HEK293 (cell line): Measurements from ENCODE around the gene TMCO1.

Experiments
- FEZF1 ChIP-seq: fragments of 450-650 bp; formaldehyde crosslinking; IDR thresholded peaks from 2 replicates; pipeline ENCODE4 v1.5.1; 2016; ENCODE audit warnings: missing biosample characterization, missing genetic modification characterization
- GLI4 ChIP-seq: fragments of 450-650 bp; formaldehyde crosslinking; IDR thresholded peaks from 2 replicates; pipeline ENCODE4 v1.5.1; 2016; ENCODE audit warnings: missing biosample characterization, missing genetic modification characterization
- GLIS1 ChIP-seq: fragments of 450-650 bp; formaldehyde crosslinking; IDR thresholded peaks from 2 replicates; pipeline ENCODE4 v1.5.1; 2016; ENCODE audit warnings: missing biosample characterization, missing genetic modification characterization
- HIC1 ChIP-seq: fragments of 450-650 bp; formaldehyde crosslinking; IDR thresholded peaks from 2 replicates; pipeline ENCODE4 v1.5.1; 2016; ENCODE audit warnings: missing biosample characterization, missing genetic modification characterization
- KLF9 ChIP-seq: fragments of 450-650 bp; formaldehyde crosslinking; IDR thresholded peaks from 2 replicates; pipeline ENCODE4 v1.5.1; 2016; ENCODE audit warnings: missing biosample characterization, missing genetic modification characterization, low read depth
- OSR2 ChIP-seq: fragments of 450-650 bp; formaldehyde crosslinking; IDR thresholded peaks from 2 replicates; pipeline ENCODE4 v1.5.1; 2016; ENCODE audit warnings: missing biosample characterization, missing genetic modification characterization
- OVOL3 ChIP-seq: fragments of 450-650 bp; formaldehyde crosslinking; IDR thresholded peaks from 2 replicates; pipeline ENCODE4 v1.5.1; 2016; ENCODE audit warnings: missing biosample characterization, missing genetic modification characterization
- PATZ1 ChIP-seq: fragments of 450-650 bp; formaldehyde crosslinking; IDR thresholded peaks from 2 replicates; pipeline ENCODE4 v1.5.1; 2016; ENCODE audit warnings: missing biosample characterization, missing genetic modification characterization
- SCRT2 ChIP-seq: fragments of 450-650 bp; formaldehyde crosslinking; IDR thresholded peaks from 2 replicates; pipeline ENCODE4 v1.5.1; 2016; ENCODE audit warnings: missing biosample characterization, missing genetic modification characterization
- SP2 ChIP-seq: fragments of 450-650 bp; formaldehyde crosslinking; IDR thresholded peaks from 2 replicates; pipeline ENCODE4 v1.5.1; 2016; ENCODE audit warnings: missing biosample characterization, missing genetic modification characterization
- SP3 ChIP-seq: fragments of 450-650 bp; formaldehyde crosslinking; IDR thresholded peaks from 2 replicates; pipeline ENCODE4 v1.5.1; 2016; ENCODE audit warnings: missing biosample characterization, missing genetic modification characterization
- SP7 ChIP-seq: fragments of 450-650 bp; formaldehyde crosslinking; IDR thresholded peaks from 2 replicates; pipeline ENCODE4 v1.5.1; 2016; ENCODE audit warnings: missing biosample characterization, missing genetic modification characterization
- TCF7L2 ChIP-seq: IDR thresholded peaks from 2 replicates; pipeline ENCODE4 v1.6.1; 2011; ENCODE audit warnings: low read depth, mild to moderate bottlenecking, inconsistent platforms, low read length, moderate library complexity, borderline replicate concordance
- TRIM28 ChIP-seq: IDR thresholded peaks from 2 replicates; pipeline ENCODE4 v1.6.1; 2011; ENCODE audit warnings: low read length, control low read depth, borderline replicate concordance
- YY1 ChIP-seq: fragments of 450-650 bp; formaldehyde crosslinking; IDR thresholded peaks from 2 replicates; pipeline ENCODE4 v1.5.1; 2018; ENCODE audit warnings: missing biosample characterization, missing genetic modification characterization
- ZBTB11 ChIP-seq: fragments of 450-650 bp; formaldehyde crosslinking; conservative IDR thresholded peaks from 2 replicates; pipeline ENCODE4 v1.5.1; 2016; ENCODE audit warnings: low read depth, missing biosample characterization, missing genetic modification characterization
- ZBTB20 ChIP-seq: fragments of 450-650 bp; formaldehyde crosslinking; IDR thresholded peaks from 2 replicates; pipeline ENCODE4 v1.5.1; 2016; ENCODE audit warnings: missing biosample characterization, missing genetic modification characterization
- ZBTB8A ChIP-seq: fragments of 450-650 bp; formaldehyde crosslinking; IDR thresholded peaks from 2 replicates; pipeline ENCODE4 v1.5.1; 2016; ENCODE audit warnings: missing biosample characterization, missing genetic modification characterization
- ZFP37 ChIP-seq: fragments of 450-650 bp; formaldehyde crosslinking; IDR thresholded peaks from 2 replicates; pipeline ENCODE4 v1.5.1; 2016; ENCODE audit warnings: missing biosample characterization, missing genetic modification characterization
- ZFP69B ChIP-seq: fragments of 450-650 bp; formaldehyde crosslinking; IDR thresholded peaks from 2 replicates; pipeline ENCODE4 v1.5.1; 2016; ENCODE audit warnings: missing biosample characterization, missing genetic modification characterization
- ZNF114 ChIP-seq: fragments of 450-650 bp; formaldehyde crosslinking; IDR thresholded peaks from 2 replicates; pipeline ENCODE4 v1.5.0; 2017; ENCODE audit warnings: missing biosample characterization, missing genetic modification characterization
- ZNF274 ChIP-seq, 2 experiments: fragments of 200-500 bp in 1 of 2; fragments of 450-650 bp in 1 of 2; sonication (Bioruptor generic) in 1 of 2; formaldehyde crosslinking in 1 of 2; IDR thresholded peaks; 2 replicates each; pipeline versions ENCODE4 v1.5.1 to v1.6.1; 2014 to 2016; ENCODE audit warnings: borderline replicate concordance in 1 of 2, inconsistent platforms in 1 of 2, low read length in 1 of 2, missing biosample characterization in 1 of 2, missing genetic modification characterization in 1 of 2
- ZNF280C ChIP-seq: fragments of 450-650 bp; formaldehyde crosslinking; IDR thresholded peaks from 2 replicates; pipeline ENCODE4 v1.5.1; 2016; ENCODE audit warnings: missing biosample characterization, missing genetic modification characterization
- ZNF335 ChIP-seq: fragments of 450-650 bp; formaldehyde crosslinking; conservative IDR thresholded peaks from 2 replicates; pipeline ENCODE4 v1.5.1; 2016; ENCODE audit warnings: missing biosample characterization, missing genetic modification characterization
- ZNF76 ChIP-seq: fragments of 450-650 bp; formaldehyde crosslinking; IDR thresholded peaks from 2 replicates; pipeline ENCODE4; 2016; ENCODE audit warnings: low read depth, missing biosample characterization, missing genetic modification characterization, borderline replicate concordance
- ZNF785 ChIP-seq: fragments of 450-650 bp; formaldehyde crosslinking; IDR thresholded peaks from 2 replicates; pipeline ENCODE4 v1.5.1; 2016; ENCODE audit warnings: missing biosample characterization, missing genetic modification characterization
- ZNF792 ChIP-seq: fragments of 450-650 bp; formaldehyde crosslinking; IDR thresholded peaks from 2 replicates; pipeline ENCODE4 v1.5.1; 2016; ENCODE audit warnings: missing biosample characterization, missing genetic modification characterization
- ZNF843 ChIP-seq: fragments of 450-650 bp; formaldehyde crosslinking; IDR thresholded peaks from 2 replicates; pipeline ENCODE4 v1.5.1; 2016; ENCODE audit warnings: missing biosample characterization, missing genetic modification characterization
- ZSCAN16 ChIP-seq: fragments of 450-650 bp; formaldehyde crosslinking; IDR thresholded peaks from 2 replicates; pipeline ENCODE4 v1.5.1; 2016; ENCODE audit warnings: missing biosample characterization, missing genetic modification characterization

The TMCO1 gene

GRCh38 chr1:165697881-165698760 lies 70.5 kb downstream of the TMCO1 start, which contains the start of gene ALDH9A1 (continued):
- TF ChIP-seq ZNF785 (tag by site-specific recombination) (no peak), TRIM28 (peak; percentile 75; the same call in 1 of the 2 replicates), KLF9 (tag by site-specific recombination) (peak; percentile 93), ZNF280C (tag by site-specific recombination) (no peak), GLIS1 (no peak), ZFP37 (tag by site-specific recombination) (peak; percentile 95), ZNF114 (tag by site-specific recombination) (no peak), ZFP69B (tag by site-specific recombination) (no peak), HIC1 (tag by site-specific recombination) (no peak), ZNF335 (tag by site-specific recombination) (peak; percentile 86), OVOL3 (tag by site-specific recombination) (peak; percentile 60), SCRT2 (tag by site-specific recombination) (peak; percentile 66; the same call in 1 of the 2 replicates), ZNF274 (IDR thresholded peaks at IDR 0.05; ENCODE audit: low read length) (no peak), ZNF274 (tag by site-specific recombination; IDR thresholded peaks at IDR 0.05; ENCODE audit: borderline replicate concordance) (no peak), SP2 (tag by site-specific recombination) (peak; percentile 77), ZBTB8A (tag by site-specific recombination) (peak; percentile 95), ZNF76 (tag by site-specific recombination) (peak; percentile 90), TCF7L2 (no peak), FEZF1 (tag by site-specific recombination) (no peak), ZNF843 (tag by site-specific recombination) (peak; percentile 54; the same call in 1 of the 2 replicates), ZBTB20 (tag by site-specific recombination) (peak; percentile 78), ZSCAN16 (tag by site-specific recombination) (no peak), OSR2 (tag by site-specific recombination) (no peak), ZNF792 (tag by site-specific recombination) (no peak), SP3 (tag by site-specific recombination) (peak; percentile 75), GLI4 (tag by site-specific recombination) (0 out of 2 replicates have a peak, but pooled peaks have one; percentile 43), PATZ1 (tag by site-specific recombination) (peak; percentile 91), ZBTB11 (peak; percentile 92), YY1 (tag by site-specific recombination) (peak; percentile 69), SP7 (tag by site-specific recombination) (peak; percentile 71)
